NB4 (cell line): ENCODE measurements around the gene C1QTNF8.

Experiments
- DNase-seq: peaks from one replicate; pipeline ENCODE4 v3.0.0; 2010; ENCODE audit warnings: low read depth
- H3K4me3 ChIP-seq: one replicate; pipeline ENCODE4 v1.5.1; 2011; ENCODE audit warnings: mild to moderate bottlenecking, low read depth, low read length, moderate library complexity
- MYC ChIP-seq: IDR thresholded peaks from 2 replicates; pipeline ENCODE4 v1.6.1; 2011; ENCODE audit warnings: low read depth, low read length
- POLR2A ChIP-seq: IDR thresholded peaks from 2 replicates; pipeline ENCODE4 v1.6.1; 2011; ENCODE audit warnings: mild to moderate bottlenecking; ENCODE audit not compliant: insufficient read length; ENCODE audit errors: extremely low read depth
- TF ChIP-seq, protein P1 (sequence below): IDR thresholded peaks from 2 replicates; pipeline ENCODE4 v1.6.1; 2011; ENCODE audit warnings: low read depth, low read length
- TF ChIP-seq, protein P2 (sequence below): IDR thresholded peaks from one replicate; pipeline ENCODE4 v1.5.1; 2012; ENCODE audit warnings: low read depth, low read length

The C1QTNF8 gene

DNA sequence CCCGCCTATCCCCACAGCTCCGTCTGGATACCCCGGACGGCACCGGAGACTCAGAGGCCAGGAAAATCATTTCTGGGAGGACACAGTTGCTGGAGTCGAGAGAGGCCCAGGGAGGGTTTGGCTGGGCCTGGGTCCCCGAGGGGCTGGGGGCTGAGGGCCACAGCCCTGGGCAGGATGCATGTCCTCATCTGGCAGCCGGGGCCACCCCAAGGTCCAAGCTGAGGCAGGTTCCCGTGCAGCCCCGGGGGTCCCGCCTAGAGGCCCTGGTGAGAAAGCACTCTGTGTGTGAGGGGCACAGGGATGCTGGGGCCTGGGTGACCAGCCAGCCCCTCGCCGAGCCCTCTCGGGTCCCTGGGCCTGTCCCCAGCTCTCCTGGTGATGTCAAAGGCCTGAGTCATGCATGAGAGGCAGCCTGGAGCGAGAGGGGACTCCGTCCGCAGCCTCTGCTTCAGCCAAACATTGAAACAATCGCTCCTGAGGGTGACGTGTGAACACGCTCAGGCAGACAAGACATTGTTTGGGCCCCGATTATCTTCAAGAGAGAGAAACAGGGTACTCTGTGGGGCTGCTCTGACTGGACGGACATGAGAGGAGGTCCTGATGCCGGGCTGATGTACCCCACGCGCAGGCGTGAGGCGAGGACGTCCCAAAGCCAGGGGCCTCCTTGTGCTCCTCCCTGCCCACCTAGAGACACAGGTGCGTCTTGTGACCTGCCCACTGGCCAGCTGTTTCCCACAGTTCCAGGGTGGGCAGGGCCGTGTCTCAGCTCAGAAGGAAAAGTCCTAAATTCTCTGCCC lies 25.8 kb upstream of the C1QTNF8 start:
- TF ChIP-seq, protein P1, sequence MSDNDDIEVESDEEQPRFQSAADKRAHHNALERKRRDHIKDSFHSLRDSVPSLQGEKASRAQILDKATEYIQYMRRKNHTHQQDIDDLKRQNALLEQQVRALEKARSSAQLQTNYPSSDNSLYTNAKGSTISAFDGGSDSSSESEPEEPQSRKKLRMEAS = no peak
- TF ChIP-seq, protein P2, sequence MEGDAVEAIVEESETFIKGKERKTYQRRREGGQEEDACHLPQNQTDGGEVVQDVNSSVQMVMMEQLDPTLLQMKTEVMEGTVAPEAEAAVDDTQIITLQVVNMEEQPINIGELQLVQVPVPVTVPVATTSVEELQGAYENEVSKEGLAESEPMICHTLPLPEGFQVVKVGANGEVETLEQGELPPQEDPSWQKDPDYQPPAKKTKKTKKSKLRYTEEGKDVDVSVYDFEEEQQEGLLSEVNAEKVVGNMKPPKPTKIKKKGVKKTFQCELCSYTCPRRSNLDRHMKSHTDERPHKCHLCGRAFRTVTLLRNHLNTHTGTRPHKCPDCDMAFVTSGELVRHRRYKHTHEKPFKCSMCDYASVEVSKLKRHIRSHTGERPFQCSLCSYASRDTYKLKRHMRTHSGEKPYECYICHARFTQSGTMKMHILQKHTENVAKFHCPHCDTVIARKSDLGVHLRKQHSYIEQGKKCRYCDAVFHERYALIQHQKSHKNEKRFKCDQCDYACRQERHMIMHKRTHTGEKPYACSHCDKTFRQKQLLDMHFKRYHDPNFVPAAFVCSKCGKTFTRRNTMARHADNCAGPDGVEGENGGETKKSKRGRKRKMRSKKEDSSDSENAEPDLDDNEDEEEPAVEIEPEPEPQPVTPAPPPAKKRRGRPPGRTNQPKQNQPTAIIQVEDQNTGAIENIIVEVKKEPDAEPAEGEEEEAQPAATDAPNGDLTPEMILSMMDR = no peak
- no peak for TF ChIP-seq POLR2A
- TF ChIP-seq MYC = no peak
- H3K4me3 ChIP-seq = no peak overlapping the region
- DNase-seq = peak; percentile 36

DNA sequence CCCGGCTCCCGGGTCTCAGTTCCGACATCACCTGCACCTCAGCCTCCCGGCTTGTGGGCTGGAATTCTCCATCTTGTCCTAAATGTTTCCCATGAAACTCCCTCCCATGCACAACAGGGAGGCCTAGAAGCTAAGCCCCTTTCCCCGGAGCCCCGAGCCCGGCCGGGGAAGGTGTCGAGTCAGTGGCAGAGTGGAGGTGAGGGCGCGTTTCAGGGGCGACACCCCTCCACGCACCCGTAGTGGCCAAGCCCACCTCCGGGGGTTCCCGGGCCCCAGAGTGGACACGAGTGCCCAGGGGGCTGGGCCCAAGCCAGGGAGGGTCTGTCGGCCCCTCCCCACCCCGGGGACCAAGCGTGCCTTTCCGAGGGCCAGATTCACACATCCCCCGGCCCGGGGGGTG lies 25.0 kb upstream of the C1QTNF8 start:
- TF ChIP-seq, protein P1 = no peak
- H3K4me3 ChIP-seq = no peak overlapping the region
- DNase-seq = no peak

DNA sequence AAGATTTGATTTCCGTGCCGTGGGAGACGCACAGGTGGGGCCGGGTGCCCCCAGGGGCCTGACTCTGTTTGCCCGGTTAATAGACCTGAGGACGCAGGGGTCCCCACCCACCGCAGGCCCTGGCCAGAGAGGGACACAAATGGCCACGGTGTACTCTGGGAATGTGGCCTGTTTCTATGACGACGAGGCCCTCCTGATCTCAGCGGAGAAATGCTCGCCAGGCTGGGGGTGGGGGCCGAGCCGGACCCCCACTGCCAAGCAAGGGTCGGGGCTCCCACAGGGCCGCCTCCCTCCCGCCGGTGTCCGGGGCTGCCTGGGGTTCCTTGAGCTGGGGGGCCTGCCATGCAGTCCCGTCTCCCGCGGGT lies 24.5 kb upstream of the C1QTNF8 start:
- no peak for DNase-seq
- no peak overlapping the region for H3K4me3 ChIP-seq
- TF ChIP-seq MYC (no peak), POLR2A (no peak)
- TF ChIP-seq, protein P1 = no peak
- TF ChIP-seq, protein P2 = no peak

DNA sequence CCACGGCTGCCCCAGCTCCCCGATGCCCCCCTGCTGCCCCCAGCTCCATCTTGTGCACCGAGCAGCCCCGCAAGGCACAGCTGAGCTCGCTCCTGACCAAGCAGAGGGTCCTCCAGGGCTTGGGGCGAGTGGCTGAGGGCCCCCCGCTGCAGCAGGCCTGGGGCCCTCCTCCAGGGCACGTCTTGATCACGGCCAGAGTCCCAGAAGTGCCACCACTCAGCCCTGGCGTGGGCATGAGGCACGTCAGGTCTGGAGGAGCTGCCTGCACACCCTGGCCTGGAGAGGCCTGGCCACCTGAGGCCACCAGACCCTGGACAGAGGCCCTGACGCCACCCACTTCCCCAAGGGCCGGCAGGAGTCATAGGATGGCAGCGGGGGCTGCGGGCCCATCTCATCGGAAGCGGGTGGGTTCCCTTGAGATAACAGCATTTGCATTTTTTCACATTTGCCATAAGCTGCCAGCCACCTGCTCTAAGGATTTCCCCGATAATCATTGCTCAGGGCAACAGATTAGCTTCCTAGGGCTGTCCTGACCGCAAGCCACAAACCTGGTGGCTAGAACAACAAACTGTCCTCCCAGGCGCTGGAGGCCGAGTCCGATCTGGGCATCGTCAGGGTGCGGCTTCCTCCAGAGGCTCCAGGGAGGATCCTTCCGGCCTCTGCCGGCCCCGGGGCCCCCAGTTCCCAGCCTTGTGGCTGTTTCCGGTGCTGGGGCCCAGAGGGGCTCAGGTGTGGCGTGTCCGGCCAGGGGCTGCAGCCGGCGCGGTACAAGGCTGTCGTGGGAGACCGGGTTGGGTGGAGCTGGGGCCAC lies 23.9 kb upstream of the C1QTNF8 start:
- DNase-seq = peak; percentile 68
- TF ChIP-seq, protein P2 = no peak
- TF ChIP-seq, protein P1 = no peak
- TF ChIP-seq POLR2A (no peak), MYC (no peak)
- no peak overlapping the region for H3K4me3 ChIP-seq

DNA sequence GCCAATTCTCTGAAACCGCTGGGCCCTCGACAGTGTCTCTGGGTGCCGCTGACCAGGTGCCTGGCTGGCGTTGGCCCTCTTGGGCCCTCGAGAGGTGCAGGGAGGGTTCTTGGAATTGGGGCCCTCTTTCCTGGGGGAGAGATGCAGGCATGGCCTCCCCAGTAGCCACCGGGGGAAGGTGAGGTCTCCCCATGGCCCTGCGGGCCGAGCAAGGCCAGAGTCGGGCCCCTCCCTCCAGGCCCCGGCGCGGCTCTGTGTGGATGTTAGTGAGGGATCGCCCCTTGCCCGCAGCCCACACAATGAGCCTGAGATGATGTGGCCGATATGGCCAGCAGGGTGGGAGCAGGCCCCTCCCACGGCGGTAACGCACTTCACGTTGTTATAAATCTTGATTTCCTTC lies 23.1 kb upstream of the C1QTNF8 start:
- no peak overlapping the region for H3K4me3 ChIP-seq
- DNase-seq = no peak
- TF ChIP-seq, protein P2 = no peak
- TF ChIP-seq MYC (no peak), POLR2A (no peak)
- TF ChIP-seq, protein P1 = no peak

DNA sequence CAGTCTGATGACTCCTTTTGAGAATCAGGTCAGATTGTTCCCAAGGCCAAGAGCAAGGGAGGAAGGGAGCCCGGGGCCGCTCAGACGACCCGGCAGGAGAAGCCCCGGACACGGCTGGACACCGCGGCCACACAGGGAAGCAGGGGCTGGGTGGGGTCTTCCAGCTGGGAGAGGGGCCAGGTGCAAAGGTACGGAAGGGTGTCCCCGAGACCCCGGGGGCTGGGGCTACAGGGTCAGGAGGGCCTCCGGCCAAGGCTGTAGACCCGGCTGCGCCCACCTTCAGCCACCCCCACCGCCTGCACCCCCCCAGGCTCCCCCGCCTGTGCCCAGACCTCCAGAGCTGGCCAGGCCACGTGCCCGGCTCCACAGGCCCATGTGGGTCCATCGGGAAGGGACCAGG lies 21.9 kb upstream of the C1QTNF8 start:
- no peak for TF ChIP-seq MYC
- TF ChIP-seq, protein P1 = no peak
- TF ChIP-seq POLR2A = no peak
- TF ChIP-seq, protein P2 = no peak
- DNase-seq = no peak

More for the DNA sequence above, 21.9 kb upstream of the C1QTNF8 start:
- H3K4me3 ChIP-seq = no peak overlapping the region
